Right cardiac atrium (tissue), 5 donors: ENCODE results near the gene ATRAID. TPM values are rescaled to one million over a fixed set of nuclear protein-coding genes. Genes with fewer than 3 reads are reported as not detected.
A peak's percentile ranks its signal among the peaks of the same experiment; 100 is the strongest.

Source experiments
- ATAC-seq, 2 donors: fragments of 200-7000 bp; cut with Tn5 transposase; one replicate each; pipeline versions ENCODE4 v1.8.0 to v1.9.1; 2020; ENCODE audit warnings: moderate library complexity in 2 of 2, mild to moderate bottlenecking in 1 of 2
- DNase-seq, 3 donors: peaks; one replicate each; pipeline ENCODE4 v3.0.0-alpha.2; 2020
- H3K27ac ChIP-seq: one replicate; pipeline ENCODE4 v1.5.1; 2013; ENCODE audit warnings: mild to moderate bottlenecking, low read length, control low read depth, moderate library complexity
- H3K27me3 ChIP-seq: one replicate; pipeline ENCODE4 v1.6.1; 2013; ENCODE audit not compliant: control insufficient read depth, insufficient read depth
- H3K4me1 ChIP-seq: one replicate; pipeline ENCODE4 v1.6.1; 2013; ENCODE audit warnings: low read length; ENCODE audit not compliant: control insufficient read depth, insufficient read depth
- H3K4me3 ChIP-seq: one replicate; pipeline ENCODE4 v1.5.1; 2013; ENCODE audit warnings: low read length, control low read depth
- H3K9me3 ChIP-seq: one replicate; pipeline ENCODE4 v1.6.1; 2013; ENCODE audit warnings: low read length; ENCODE audit not compliant: control insufficient read depth
- WGBS: extraction: QIAGEN DNeasy Blood & Tissue Kit; methylation state at CpG from one replicate; pipeline ENCODE4 v1.1.7; 2013; 5-methylcytosine and 5-hydroxymethylcytosine counted together
- intact Hi-C, 4 donors: fragments of 100-400 bp; cut with DNase I; formaldehyde crosslinking; loops; one replicate each; pipeline versions ENCODE4 v1.11.0 to v1.14.0; 2022 to 2023
- polyA plus RNA-seq: library from polyadenylated mRNA; stranded (reverse); fragments of 200-250 nt; gene quantifications from one replicate; pipeline ENCODE4 v1.2.3, GENCODE V29; 2013
- total RNA-seq, 4 donors: library from RNA; stranded (reverse); fragmentation: NEBNext Ultra II Directional; extraction: Animal tissue kit (Norgen Biotek cat#: 25700); gene quantifications; one replicate each; pipeline ENCODE4 v1.2.1, GENCODE V29; 2021
- donor health status: healthy with polysubstance abuse.
- donor health status: DM: no; HTN: yes; CAD: no.
- donor health status: DM: no; HTN: no; CAD: no.
- donor health status: DM: no; HTN: yes; CAD: no; lungs with severe emphysema.
- donor health status: DM: yes; HTN: yes; CAD: no.

The ATRAID gene
- total and polyA plus RNA-seq, 5 donors, result 124 to 256 (median 148) TPM

GRCh38 chr2:27220091-27220490 is 8.2 kb downstream of the ATRAID start:
- Histone ChIP-seq H3K4me3 (no peak overlapping the region), H3K4me1 (peaks cover 2% of the 10 kb centered on the region), H3K27me3 (no peaks in the 10 kb centered on the region), H3K9me3 (no peaks in the 10 kb centered on the region), H3K27ac (no peak overlapping the region)
- intact Hi-C loops, result no loop called here
- WGBS, result 97% methylated on average over 7 of the region's 7 CpGs
- DNase-seq (peak in 1 of 3 donors; percentile 9), ATAC-seq (no peak)

GRCh38 chr2:27221166-27221565 is 9.3 kb downstream of the ATRAID start:
- 92% methylated on average over 3 of the region's 3 CpGs for WGBS

GRCh38 chr2:27222407-27222806 is 10.6 kb downstream of the ATRAID start:
- H3K4me3 ChIP-seq, result no peak overlapping the region
- H3K9me3 ChIP-seq, result no peaks in the 10 kb centered on the region
- H3K27me3 ChIP-seq, result no peaks in the 10 kb centered on the region
- no peak for ATAC-seq
- H3K4me1 ChIP-seq, result no peaks in the 10 kb centered on the region
- 95% methylated on average over 5 of the region's 5 CpGs for WGBS
- intact Hi-C loops, result no loop called here
- no peak for DNase-seq
- H3K27ac ChIP-seq, result no peak overlapping the region

More at GRCh38 chr2:27221166-27221565, 9.3 kb downstream of the ATRAID start:
- Histone ChIP-seq H3K4me3 (no peak overlapping the region), H3K9me3 (no peaks in the 10 kb centered on the region), H3K4me1 (peaks cover 2% of the 10 kb centered on the region), H3K27ac (no peak overlapping the region), H3K27me3 (no peaks in the 10 kb centered on the region)
- DNase-seq (no peak), ATAC-seq (no peak)
- intact Hi-C loops, result no loop called here

GRCh38 chr2:27223416-27223815 is 11.6 kb downstream of the ATRAID start:
- no peak overlapping the region for H3K4me3 ChIP-seq
- no peaks in the 10 kb centered on the region for H3K4me1 ChIP-seq
- DNase-seq (peak in 1 of 3 donors; percentile 14), ATAC-seq (no peak)
- intact Hi-C loops, result no loop called here
- no peak overlapping the region for H3K27ac ChIP-seq
- 96% methylated on average over 6 of the region's 6 CpGs for WGBS
- no peaks in the 10 kb centered on the region for H3K9me3 ChIP-seq
- H3K27me3 ChIP-seq, result no peaks in the 10 kb centered on the region

- no peaks in the 10 kb centered on the region for H3K4me1 ChIP-seq
- DNase-seq (no peak), ATAC-seq (no peak)
- H3K27me3 ChIP-seq, result no peaks in the 10 kb centered on the region
- H3K4me3 ChIP-seq, result no peak overlapping the region
- no peaks in the 10 kb centered on the region for H3K9me3 ChIP-seq
- 92% methylated on average over 9 of the region's 9 CpGs for WGBS
- H3K27ac ChIP-seq, result no peak overlapping the region
- intact Hi-C loops, result no loop called here
Observed at GRCh38 chr2:27225526-27225925, 13.7 kb downstream of the ATRAID start.

GRCh38 chr2:27227501-27227900 is 15.7 kb downstream of the ATRAID start:
- Histone ChIP-seq H3K9me3 (no peaks in the 10 kb centered on the region), H3K27me3 (no peaks in the 10 kb centered on the region), H3K4me1 (no peaks in the 10 kb centered on the region), H3K4me3 (no peak overlapping the region), H3K27ac (no peak overlapping the region)
- DNase-seq, result no peak
- intact Hi-C loops, result no loop called here
- no peak for ATAC-seq
- WGBS, result 84% methylated on average over 2 of the region's 2 CpGs

GRCh38 chr2:27231921-27232320 is 20.1 kb downstream of the ATRAID start:
- ATAC-seq (no peak), DNase-seq (no peak)
- intact Hi-C loops, result no loop called here
- Histone ChIP-seq H3K27ac (no peak overlapping the region), H3K4me3 (no peak overlapping the region), H3K4me1 (no peaks in the 10 kb centered on the region), H3K9me3 (no peaks in the 10 kb centered on the region), H3K27me3 (no peaks in the 10 kb centered on the region)
- 92% methylated on average over 13 of the region's 13 CpGs for WGBS

- Histone ChIP-seq H3K9me3 (no peaks in the 10 kb centered on the region), H3K4me3 (no peak overlapping the region), H3K4me1 (no peaks in the 10 kb centered on the region), H3K27me3 (no peaks in the 10 kb centered on the region), H3K27ac (no peak overlapping the region)
- DNase-seq (peak in 1 of 3 donors; percentile 4), ATAC-seq (no peak)
- intact Hi-C loops, result no loop called here
- WGBS, result 94% methylated on average over 14 of the region's 14 CpGs
Observed at GRCh38 chr2:27233341-27233740, 21.5 kb downstream of the ATRAID start.

GRCh38 chr2:27236136-27236535 is 24.3 kb downstream of the ATRAID start:
- no peaks in the 10 kb centered on the region for H3K9me3 ChIP-seq
- DNase-seq (peak in 1 of 3 donors; percentile 25), ATAC-seq (no peak)
- H3K4me3 ChIP-seq, result no peak overlapping the region
- H3K27me3 ChIP-seq, result no peaks in the 10 kb centered on the region
- H3K4me1 ChIP-seq, result no peaks in the 10 kb centered on the region
- 97% methylated on average over 12 of the region's 12 CpGs for WGBS
- intact Hi-C loops, result no loop called here
- H3K27ac ChIP-seq, result no peak overlapping the region

GRCh38 chr2:27236626-27237025 is 24.8 kb downstream of the ATRAID start:
- DNase-seq (no peak), ATAC-seq (no peak)
- H3K4me1 ChIP-seq, result no peaks in the 10 kb centered on the region
- intact Hi-C loops, result no loop called here
- WGBS, result 85% methylated on average over 3 of the region's 3 CpGs
- no peak overlapping the region for H3K27ac ChIP-seq
- H3K9me3 ChIP-seq, result no peaks in the 10 kb centered on the region
- no peak overlapping the region for H3K4me3 ChIP-seq
- no peaks in the 10 kb centered on the region for H3K27me3 ChIP-seq

- intact Hi-C loops, result no loop called here
- H3K4me1 ChIP-seq, result no peaks in the 10 kb centered on the region
- no peak overlapping the region for H3K27ac ChIP-seq
- no peak for ATAC-seq
- no peaks in the 10 kb centered on the region for H3K9me3 ChIP-seq
- peak in 1 of 3 donors; percentile 50 for DNase-seq
- no peaks in the 10 kb centered on the region for H3K27me3 ChIP-seq
- 97% methylated on average over 15 of the region's 15 CpGs for WGBS
- no peak overlapping the region for H3K4me3 ChIP-seq
Observed at GRCh38 chr2:27237341-27237945, 25.6 kb downstream of the ATRAID start.

GRCh38 chr2:27238976-27239375 is 27.1 kb downstream of the ATRAID start:
- intact Hi-C loops, result no loop called here
- DNase-seq, result peak in 1 of 3 donors; percentile 34
- Histone ChIP-seq H3K4me3 (no peak overlapping the region), H3K9me3 (no peaks in the 10 kb centered on the region), H3K27ac (no peak overlapping the region), H3K4me1 (no peaks in the 10 kb centered on the region), H3K27me3 (no peaks in the 10 kb centered on the region)
- no peak for ATAC-seq
- WGBS, result 94% methylated on average over 8 of the region's 8 CpGs
